Breast epithelium (tissue), 3 donors: ENCODE measurements around the gene TST.

Experiments
- CTCF ChIP-seq, 3 donors: fragments of 450-650 bp; IDR thresholded peaks; one replicate each; pipeline ENCODE4 v1.5.1; 2016 to 2017; ENCODE audit warnings: antibody characterized with exemption in 3 of 3, mild to moderate bottlenecking in 3 of 3, moderate library complexity in 3 of 3
- POLR2A ChIP-seq: fragments of 450-650 bp; IDR thresholded peaks from one replicate; pipeline ENCODE4 v1.6.1; 2016; ENCODE audit warnings: antibody characterized with exemption, mild to moderate bottlenecking, moderate library complexity

GRCh38 chr22:37051391-37052385 lies 32.4 kb upstream of the TST start, which contains the start of gene KCTD17:
- no peak for TF ChIP-seq CTCF (IDR thresholded peaks at IDR 0.05)
- TF ChIP-seq POLR2A, result no peak
